GM19452 (cell line): ENCODE data around the gene LIMA1.
"Not testable (repeated sequence)": the region's sequence is repeated elsewhere in the genome, so short reads cannot be mapped to it uniquely, and the experiment has no call there.

Experiments
- ATAC-seq: cut with Tn5 transposase; IDR thresholded peaks from one replicate; pipeline ENCODE4 v1.9.1; 2021; ENCODE audit not compliant: unreplicated experiment

LIMA1 gene

GRCh38 chr12:50290692-50291091 is 7.4 kb upstream of the LIMA1 start:
- ATAC-seq = not testable (repeated sequence)

- ATAC-seq = no peak
Observed at GRCh38 chr12:50287271-50287670, 4.0 kb upstream of the LIMA1 start.

GRCh38 chr12:50285253-50285652 is 1.9 kb upstream of the LIMA1 start:
- no peak for ATAC-seq

GRCh38 chr12:50282721-50283228 is 545 bp downstream of the LIMA1 start:
- no peak for ATAC-seq

GRCh38 chr12:50279501-50279900 is 3.8 kb downstream of the LIMA1 start:
- no peak for ATAC-seq

GRCh38 chr12:50276912-50277671 is 6.2 kb downstream of the LIMA1 start:
- no peak for ATAC-seq

- ATAC-seq = no peak
Observed at GRCh38 chr12:50276068-50276467, 7.3 kb downstream of the LIMA1 start.

GRCh38 chr12:50275556-50275955 is 7.8 kb downstream of the LIMA1 start:
- ATAC-seq = no peak

- ATAC-seq = not testable (repeated sequence)
Observed at GRCh38 chr12:50275127-50275526, 8.2 kb downstream of the LIMA1 start.

GRCh38 chr12:50271724-50272247 is 11.5 kb downstream of the LIMA1 start:
- no peak for ATAC-seq

- no peak for ATAC-seq
Observed at GRCh38 chr12:50268482-50268881, 14.8 kb downstream of the LIMA1 start.

- ATAC-seq = no peak
Observed at GRCh38 chr12:50265770-50266524, 17.4 kb downstream of the LIMA1 start.

GRCh38 chr12:50263832-50264231 is 19.5 kb downstream of the LIMA1 start:
- ATAC-seq = no peak

- ATAC-seq = no peak
Observed at GRCh38 chr12:50261654-50262053, 21.7 kb downstream of the LIMA1 start.

- no peak for ATAC-seq
Observed at GRCh38 chr12:50258167-50258551, 25.2 kb downstream of the LIMA1 start.

- no peak for ATAC-seq
Observed at GRCh38 chr12:50257236-50258166, 25.8 kb downstream of the LIMA1 start.

GRCh38 chr12:50256761-50257160 is 26.6 kb downstream of the LIMA1 start:
- ATAC-seq = no peak

- no peak for ATAC-seq
Observed at GRCh38 chr12:50252977-50253602, 30.2 kb downstream of the LIMA1 start.

GRCh38 chr12:50251619-50252252 is 31.6 kb downstream of the LIMA1 start:
- no peak for ATAC-seq
